Endometrial microvascular endothelial cells (primary cell): ENCODE results near the gene ELOVL5. TPM values are rescaled to one million over a fixed set of nuclear protein-coding genes. Genes with fewer than 3 reads are reported as not detected.
"Not testable (repeated sequence)": the region's sequence is repeated elsewhere in the genome, so short reads cannot be mapped to it uniquely, and the experiment has no call there.

ENCODE experiments used
- in situ Hi-C: cut with HindIII; loops from 2 replicates; pipeline ENCODE4 v1.10.0; 2017; ENCODE audit warnings: low sequenced_read_pairs, low pct_unique_long_range_greater_than_20kb; ENCODE audit errors: inconsistent ontology term
- total RNA-seq: library from RNA; depleted of rRNA; stranded (reverse); fragments of >200 nt; gene quantifications from one replicate; pipeline ENCODE4 v1.2.3, GENCODE V29; 2015; ENCODE audit errors: inconsistent ontology term

The ELOVL5 gene
- total RNA-seq, 1 donor from 2014 or later, result 94.4 TPM

DNA sequence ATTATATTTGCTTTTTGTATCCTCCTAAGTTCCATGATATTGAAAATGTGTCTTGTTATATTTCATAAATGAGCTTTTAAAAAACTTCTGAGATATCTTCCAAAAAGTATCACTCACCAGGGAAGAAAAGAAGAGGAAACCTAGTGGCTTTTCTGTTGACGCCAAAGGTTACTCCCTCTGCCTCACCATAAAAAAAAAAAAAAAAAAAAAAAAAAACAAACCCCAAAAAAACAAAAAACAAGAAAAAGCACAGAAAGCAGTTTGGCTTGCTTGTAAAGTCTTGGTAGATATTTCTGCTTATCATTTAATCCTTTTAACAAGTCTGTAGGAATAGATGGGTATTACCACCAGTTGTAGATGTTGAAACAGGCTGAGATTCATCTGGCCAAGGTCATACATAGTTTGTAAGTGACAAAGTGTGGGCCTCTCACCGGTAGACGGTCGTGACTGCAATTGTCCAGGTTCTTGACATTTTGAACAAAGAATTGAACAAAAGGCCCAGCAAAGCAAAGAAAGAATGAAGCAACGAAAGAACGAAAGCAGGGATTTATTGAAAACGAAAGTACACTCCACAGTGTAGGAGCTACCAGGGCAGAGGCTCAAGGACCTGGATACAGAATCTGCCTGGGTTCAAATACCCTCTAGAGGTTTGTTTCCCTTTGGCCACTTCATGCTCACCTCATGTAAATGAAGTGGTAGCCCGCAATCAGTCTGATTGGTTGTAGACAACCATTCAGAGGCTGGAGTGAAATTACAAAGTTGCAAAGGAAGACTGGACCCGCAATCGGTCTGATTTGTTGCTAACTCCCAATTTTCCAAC, 11.6 kb upstream of the ELOVL5 start:
- in situ Hi-C loops, result no loop called here

DNA sequence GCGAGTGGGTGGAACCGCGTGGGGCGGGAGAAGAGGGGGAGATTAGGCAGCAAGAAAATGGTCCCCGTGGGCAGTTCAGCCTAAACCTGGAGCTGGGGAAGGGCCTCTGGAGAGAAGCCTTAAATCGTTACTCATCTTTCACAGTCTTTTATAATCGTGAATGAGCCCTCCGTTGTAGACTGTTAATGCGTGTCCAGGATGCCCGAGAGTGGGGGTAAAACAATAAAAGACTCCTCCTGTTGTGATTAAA, 11.0 kb upstream of the ELOVL5 start:
- in situ Hi-C loops, result no loop called here

DNA sequence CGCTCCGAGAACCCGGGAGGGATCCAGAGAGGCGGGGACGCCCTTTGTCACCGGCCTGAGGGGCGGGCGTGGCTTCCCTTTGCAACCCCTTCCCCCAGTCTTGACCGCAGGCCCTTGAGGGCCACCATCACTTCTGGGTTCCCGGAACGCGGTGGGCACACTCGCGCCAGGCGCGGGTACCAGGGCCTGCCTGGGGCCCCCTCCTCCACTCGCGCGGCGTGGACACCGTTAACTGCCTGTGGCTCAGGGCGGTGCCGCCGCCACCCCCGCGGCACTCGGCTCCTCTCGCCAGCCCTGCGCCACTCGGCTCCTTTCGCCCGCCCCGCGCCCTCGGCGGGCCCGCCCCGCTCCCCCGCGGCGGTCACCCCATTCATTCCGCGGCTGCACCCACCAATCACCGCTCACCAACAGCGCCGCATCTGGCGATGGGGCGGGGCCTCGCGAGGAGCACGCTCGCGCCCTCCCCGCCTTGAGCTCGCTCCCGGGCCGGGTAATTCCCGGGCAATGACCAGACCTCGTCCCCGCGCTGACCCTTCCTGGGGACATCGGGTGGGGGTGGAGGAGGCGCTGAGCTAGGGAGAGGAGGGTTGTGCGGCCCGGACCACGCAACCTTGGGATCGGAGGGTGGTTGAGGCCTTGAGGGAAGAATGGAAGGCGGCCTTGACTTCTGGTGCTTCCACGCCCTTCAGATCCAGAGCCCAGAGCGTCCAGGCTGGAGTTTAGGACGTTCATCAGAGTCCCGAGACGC, 10.5 kb upstream of the ELOVL5 start:
- in situ Hi-C loops, result no loop called here

DNA sequence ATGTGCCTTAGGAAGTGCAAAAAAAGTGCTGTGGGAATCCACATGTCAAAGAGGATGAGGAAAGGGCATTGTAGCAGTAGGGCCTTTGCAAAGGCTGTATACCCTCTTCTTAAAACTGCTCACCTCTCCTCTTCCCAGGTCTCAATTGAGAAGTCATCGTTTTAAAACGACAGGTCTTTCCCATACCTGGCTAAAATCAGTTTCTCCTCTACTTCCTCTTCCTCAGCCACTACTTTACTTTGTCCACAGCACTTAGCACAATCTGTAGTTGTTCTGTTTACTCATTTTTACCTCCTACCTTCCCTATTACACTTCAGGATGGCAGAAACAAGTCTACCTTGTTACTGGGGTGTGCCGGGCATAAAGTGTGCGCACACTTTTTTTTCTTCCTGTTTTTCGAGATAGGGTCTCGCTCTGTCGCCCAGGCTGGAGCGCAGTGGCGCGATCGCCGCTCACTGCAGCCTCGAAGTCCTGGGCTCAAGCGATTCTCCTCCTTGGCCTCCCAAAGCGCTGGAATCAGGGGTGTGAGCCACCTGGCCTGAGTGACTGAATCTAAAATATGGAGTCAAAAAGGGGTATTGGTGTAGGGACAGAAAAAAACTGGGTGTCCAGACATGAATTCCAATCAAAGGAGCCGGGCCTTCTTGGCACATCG, 9.8 kb upstream of the ELOVL5 start:
- in situ Hi-C loops, result no loop called here

DNA sequence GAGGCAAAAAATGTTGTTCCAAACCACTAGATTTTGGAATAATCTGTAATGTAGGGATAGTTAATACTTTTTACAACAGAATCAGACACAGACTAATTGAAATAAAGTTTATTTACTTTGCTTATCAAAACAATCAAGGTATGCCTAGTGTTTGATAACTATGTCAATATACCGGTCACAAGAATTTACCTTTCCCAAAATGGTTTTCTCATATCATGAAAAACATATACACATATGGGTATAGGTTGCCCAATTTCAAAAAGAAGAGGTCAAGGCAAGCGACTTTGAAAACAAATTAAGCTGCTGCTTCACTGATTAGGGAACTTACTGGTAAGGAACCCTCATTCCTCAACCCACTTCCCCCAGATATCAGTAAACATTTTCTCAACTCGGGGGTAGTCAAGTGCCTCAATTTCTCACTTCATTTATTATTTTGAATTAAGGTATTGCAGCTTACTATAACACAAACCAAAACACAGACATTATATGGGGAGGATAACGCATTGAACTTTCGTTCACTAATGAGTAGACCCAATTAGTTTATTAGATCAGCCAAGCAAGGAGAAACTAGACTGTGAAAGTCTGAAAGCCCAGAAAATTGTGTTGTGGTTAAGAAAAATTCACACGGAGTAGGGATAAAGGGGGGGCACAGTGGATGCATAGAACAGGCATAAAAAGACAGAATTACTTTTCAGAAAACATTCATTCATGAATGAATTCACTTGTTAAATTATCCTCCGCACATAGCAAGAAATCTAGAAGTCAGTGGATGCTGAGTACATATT, 9.0 kb upstream of the ELOVL5 start:
- in situ Hi-C loops, result no loop called here

DNA sequence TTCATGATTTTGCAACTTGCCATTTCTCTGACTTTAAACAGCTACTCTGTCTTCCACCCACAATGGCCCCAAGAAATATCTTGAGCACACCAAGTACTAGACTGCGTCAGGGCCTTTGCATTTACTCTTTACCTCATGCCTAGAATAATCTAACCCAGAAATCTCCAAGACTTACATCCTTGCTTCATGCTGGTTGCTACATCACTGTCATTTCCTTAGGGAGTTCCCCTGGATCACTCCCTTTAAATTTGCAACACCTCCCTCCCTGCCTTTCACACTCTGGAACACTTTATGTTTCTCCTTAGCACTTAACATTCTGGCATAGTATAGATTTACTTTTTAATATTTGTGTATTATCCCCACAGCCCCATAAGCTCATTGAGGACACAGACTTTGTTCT, 4.9 kb upstream of the ELOVL5 start:
- in situ Hi-C loops, result no loop called here

DNA sequence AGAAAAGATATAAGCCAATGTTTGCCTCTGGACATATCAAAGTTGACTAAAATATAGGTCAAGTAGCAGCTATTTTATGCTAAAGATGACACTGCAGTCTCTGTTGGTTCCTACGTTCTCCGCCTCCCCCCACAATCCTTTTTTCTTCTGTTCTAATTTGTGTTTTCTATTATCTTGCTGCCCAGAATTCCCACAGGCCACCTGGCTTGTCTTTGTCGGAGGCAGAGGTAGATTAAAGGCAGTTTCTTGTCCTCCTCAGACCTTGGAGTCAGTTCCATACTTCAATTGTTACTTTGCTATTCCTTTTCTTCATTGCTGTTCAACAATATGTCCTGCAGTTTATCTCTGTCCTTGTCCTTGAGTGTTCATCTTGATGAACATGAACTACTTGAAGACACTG, 3.6 kb upstream of the ELOVL5 start:
- in situ Hi-C loops, result no loop called here

DNA sequence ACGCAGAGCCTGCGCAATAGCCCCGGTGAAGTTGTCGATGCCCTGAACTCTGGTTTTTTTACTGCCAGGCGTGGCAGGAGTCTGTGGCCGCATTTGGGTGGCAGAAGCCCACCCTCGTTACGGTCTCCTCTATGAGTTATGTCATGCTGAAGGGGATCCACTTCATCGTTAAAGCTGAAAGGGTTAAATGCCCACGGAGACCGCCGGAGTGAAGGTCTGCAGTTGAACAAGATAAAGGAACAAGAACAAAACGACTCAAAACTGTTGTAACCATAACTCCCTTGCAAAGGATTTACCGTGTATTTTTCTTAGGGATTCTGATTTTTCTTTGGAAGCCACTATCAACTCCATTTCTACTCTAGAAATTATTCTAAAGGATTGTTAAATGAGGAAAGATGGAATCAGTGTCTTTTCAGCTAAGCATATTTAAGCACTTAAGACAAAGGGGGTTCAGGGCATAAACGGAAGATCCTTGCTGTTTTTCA, 501 bp upstream of the ELOVL5 start:
- in situ Hi-C loops, result no loop called here

DNA sequence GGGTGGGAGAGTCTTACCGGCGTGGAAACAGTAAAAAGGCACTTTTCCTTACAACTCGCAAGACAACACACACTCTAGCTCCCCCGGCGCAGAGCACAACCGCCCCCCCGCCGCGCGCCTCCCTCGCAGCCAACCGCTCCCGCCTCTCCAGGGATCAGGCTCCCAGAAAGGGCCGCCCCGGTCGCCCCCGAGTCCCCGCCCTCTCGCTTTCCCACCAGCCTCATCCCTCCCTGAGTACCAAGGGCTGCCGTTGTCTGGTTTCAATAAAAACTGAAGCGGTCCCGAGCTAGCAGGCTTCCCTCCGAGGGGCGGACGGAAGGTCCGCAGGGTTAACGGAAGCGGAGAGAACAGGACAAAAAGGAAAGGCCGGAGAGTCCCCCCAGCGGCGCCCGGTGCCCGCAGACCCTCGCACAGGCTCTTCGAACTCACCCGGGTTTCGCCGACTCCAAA, 804 bp downstream of the ELOVL5 start:
- in situ Hi-C loops, result no loop called here

DNA sequence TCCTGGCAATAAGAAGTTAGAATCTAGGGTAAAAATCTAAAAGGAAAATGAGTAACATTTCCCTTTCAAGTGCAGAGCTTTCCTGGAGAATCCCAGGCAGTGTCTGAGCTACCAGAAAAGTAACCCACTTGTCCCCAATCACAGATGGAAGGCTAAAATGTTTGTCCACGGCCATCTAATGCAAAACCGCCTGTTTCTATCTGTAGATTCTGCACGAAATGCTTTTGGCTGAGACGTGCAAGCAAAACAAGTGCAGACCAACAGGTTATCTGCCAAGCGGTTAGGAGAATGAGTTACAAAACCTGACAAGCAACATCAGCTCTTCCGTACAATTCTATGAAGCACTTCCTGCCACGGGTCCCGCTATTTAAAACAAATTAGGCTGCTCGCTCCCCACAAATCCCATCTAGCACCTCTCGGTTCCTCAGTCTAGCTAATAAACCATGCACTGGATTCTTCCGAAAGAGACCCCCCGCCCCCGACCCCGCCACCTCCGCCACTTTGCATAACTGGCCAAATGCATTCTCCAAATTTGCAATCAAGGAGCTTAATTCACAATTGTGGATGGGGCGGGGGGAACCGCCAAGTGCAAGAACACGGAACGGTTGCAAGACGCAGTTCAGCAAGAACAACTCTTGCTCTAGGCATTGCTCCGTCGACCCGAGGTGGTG, 1.4 kb downstream of the ELOVL5 start:
- in situ Hi-C loops, result no loop called here

DNA sequence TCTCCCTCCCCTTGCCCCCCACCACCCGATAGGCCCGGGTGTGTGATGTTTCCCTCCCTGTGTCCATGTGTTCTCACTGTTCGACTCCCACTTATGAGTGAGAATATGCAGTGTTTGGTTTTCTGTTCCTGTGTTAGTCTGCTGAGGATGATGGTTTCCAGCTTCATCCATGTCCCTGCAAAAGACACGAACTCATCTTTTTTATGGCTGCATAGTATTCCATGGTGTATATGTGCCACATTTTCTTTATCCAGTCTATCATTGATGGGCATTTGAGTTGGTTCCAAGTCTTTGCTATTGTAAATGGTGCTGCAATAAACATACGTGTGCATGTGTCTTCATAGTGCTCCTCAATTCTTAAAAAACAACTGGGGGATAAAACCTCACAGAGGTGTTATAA, 2.7 kb downstream of the ELOVL5 start:
- in situ Hi-C loops, result not testable (repeated sequence)

DNA sequence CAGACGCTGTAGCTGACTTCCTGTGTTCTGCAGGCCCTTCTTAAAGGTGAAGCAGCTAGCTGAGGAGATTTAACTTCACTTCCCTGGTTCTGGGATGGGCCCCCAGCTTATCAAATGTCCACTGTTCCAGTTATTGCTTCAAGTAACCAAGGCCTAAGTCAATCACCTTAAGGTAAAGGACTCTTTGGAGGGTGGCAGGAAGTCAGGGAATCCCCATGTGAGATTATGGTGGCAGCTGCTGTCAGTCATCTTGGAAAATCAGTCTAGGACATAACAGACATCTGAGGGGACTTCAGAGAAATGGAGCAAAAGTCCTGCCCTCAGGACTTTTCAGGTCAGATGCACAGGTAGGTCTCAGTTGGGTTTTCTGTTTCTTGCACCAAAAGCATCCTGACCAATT, 3.8 kb downstream of the ELOVL5 start:
- in situ Hi-C loops, result no loop called here

DNA sequence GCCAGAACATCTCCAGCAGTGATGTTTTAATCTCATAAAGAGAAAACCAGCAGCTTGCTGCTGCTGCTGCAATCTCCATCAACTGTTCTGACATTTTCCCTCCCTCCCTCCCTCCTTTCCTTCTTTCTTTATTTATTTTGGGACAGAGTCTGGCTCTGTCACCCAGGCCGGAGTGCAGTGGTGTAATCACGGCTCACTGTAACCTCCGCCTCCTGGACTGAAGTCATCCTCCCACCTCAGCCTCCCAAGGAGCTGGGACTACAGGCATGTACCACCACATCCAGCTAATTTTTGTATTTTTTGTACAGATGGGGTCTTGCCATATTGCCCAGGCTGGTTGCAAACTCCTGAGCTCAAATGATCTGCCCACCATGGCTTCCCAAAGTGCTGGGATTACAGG, 5.7 kb downstream of the ELOVL5 start:
- in situ Hi-C loops, result no loop called here

DNA sequence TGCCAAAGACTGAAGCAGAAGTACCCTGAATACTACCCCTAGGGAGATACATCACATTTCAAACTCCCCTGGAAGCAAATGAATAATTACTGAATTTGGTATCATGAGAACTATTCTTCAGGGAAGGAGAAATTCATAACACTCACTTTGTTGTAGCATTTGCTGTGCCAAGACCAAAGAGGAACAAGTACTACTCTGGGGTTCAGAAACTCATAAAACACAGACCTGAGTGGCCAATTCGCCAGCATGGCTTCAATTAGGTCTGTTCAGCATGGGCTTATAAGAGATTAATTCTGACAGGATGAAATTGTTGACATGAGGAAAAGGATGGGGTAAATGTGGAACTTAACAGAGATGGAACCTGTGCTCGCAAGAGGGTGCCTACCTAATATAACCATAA, 6.5 kb downstream of the ELOVL5 start:
- in situ Hi-C loops, result no loop called here

DNA sequence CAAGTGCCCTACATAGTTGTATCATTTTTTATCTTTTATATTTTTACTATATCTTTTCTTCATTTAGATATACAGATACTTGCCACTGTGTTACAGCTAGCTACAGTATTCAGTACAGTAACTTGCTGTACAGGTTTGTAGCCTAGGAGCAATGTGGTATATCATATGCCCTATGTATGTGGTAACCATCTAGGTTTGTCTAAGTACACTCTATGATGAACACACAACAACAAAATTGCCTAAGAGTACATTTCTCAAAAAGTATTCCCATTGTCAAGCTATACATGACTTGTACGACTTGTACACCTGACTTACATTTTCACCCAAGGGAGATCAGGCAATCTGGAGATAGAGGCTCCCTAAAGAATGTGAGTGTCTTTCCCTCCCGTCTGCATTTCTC, 8.2 kb downstream of the ELOVL5 start:
- in situ Hi-C loops, result no loop called here

DNA sequence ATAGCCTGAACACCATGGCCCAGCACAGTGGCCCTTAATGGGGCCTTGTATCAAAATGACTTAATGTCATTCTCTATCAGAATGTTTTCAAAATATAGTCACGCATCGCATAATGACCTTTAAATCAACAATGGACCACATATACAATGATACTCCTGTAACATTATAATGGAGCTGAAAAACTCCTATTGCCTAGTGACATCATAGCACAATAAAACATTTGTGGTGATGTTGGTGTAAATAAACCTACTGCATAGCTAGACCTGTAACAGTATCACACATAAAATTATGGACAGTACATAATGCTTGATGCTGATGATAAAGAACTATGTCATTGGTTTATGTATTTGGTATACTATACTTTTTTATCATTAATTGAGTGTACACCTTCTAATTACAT, 9.3 kb downstream of the ELOVL5 start:
- in situ Hi-C loops, result no loop called here

DNA sequence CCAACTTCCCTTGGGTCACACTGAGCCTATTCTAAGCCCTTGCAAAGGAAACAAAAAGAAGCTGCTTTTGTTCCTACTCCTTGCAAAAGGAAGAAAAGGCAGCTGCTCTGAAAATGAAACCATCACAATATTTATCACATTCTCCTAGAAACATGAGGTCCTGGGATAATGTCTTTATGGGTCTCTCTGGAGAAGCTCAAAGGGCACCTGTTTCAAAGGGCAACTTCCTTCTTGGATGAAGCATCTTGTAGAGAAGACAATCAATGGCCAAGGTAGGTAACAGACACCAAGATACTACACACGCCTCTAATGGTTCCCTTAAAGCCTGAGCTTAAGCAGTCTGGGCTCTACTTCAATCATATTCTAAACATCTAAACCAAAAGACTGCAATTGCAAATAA, 10.4 kb downstream of the ELOVL5 start:
- in situ Hi-C loops, result no loop called here

DNA sequence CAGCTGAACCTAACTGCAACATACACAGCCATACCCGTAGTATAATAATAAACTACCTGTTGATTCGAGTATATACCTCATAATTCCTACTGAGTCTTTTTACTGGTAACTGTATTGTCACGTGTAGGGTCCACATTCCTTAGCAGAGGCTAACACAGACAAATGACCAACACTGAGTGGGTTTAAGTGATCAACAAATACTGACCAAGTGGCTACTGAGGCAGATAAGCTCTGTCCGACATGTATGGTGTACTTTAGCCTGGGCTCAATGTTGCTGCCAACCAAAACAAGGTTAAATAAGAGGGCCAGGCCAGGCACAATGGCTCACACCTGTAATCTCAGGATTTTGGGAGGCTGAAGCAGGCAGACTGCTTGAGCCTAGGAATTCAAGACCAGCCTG, 12.7 kb downstream of the ELOVL5 start:
- in situ Hi-C loops, result no loop called here
